Uterine smooth muscle cell (primary cell): Measurements from ENCODE around the gene SUMO1. TPM values are rescaled to one million over a fixed set of nuclear protein-coding genes. Genes with fewer than 3 reads are reported as not detected.

Experiments used
- total RNA-seq: library from RNA; depleted of rRNA; stranded (reverse); fragments of >200 nt; gene quantifications from 2 replicates; pipeline ENCODE4 v1.2.3, GENCODE V29; 2014

The SUMO1 gene
- 124 and 145 TPM in 2 replicates for total RNA-seq

GRCh38 chr2:202238234-202239197 is at the start of gene SUMO1:
Gene SUMO1, minus strand, starts transcription at chr2:202238597. Its CDS starts 146 bp downstream, at chr2:202238451.

GRCh38 chr2:202265467-202266277 is 27.3 kb upstream of the SUMO1 start, which contains the start of gene NOP58:
Gene NOP58, plus strand, starts transcription at chr2:202265763. Its CDS starts 179 bp downstream, at chr2:202265942.

Other genes starting within 250 kb of the SUMO1 start
- gene FZD7, start 204.7 kb downstream of the SUMO1 start, total RNA-seq: 29.1 and 33.4 TPM in 2 replicates
- not detected in 2 replicates for gene KIAA2012, start 165.3 kb downstream of the SUMO1 start, total RNA-seq
- 53.5 and 87.9 TPM in 2 replicates for gene NOP58, start 27.2 kb upstream of the SUMO1 start, total RNA-seq
- 12.7 and 18.9 TPM in 2 replicates for gene BMPR2, start 137.7 kb upstream of the SUMO1 start, total RNA-seq